H1 (cell line): ENCODE results near the gene TMEM164.

Source experiments
- CHD2 ChIP-seq: IDR thresholded peaks from 2 replicates; pipeline ENCODE4 v1.6.1; 2012; ENCODE audit warnings: low read length, improper control_type of control experiment
- CREB1 ChIP-seq: IDR thresholded peaks from 2 replicates; pipeline ENCODE4 v1.6.1; 2012; ENCODE audit warnings: inconsistent platforms
- EZH2 ChIP-seq: fragments of 200-600 bp; sonication (generic); IDR thresholded peaks from 2 replicates; pipeline ENCODE4 v1.7.1; 2012; ENCODE audit warnings: low read depth, mild to moderate bottlenecking, moderate library complexity, low read length, inconsistent platforms; ENCODE audit not compliant: severe bottlenecking
- MAFK ChIP-seq: IDR thresholded peaks from 2 replicates; pipeline ENCODE4 v1.6.1; 2012; ENCODE audit warnings: low read depth, mild to moderate bottlenecking, improper control_type of control experiment, low read length
- POLR2A ChIP-seq, 2 experiments: IDR thresholded peaks; 1 replicate in 1 of 2; 2 replicates in 1 of 2; pipeline ENCODE4 v1.6.1; 2011; ENCODE audit warnings: low read depth in 2 of 2, low read length in 2 of 2, mild to moderate bottlenecking in 2 of 2; ENCODE audit errors: control extremely low read depth in 1 of 2
- RAD21 ChIP-seq, 2 experiments: IDR thresholded peaks in 1 of 2; conservative IDR thresholded peaks in 1 of 2; 2 replicates each; pipeline ENCODE4 v1.6.1; 2011; ENCODE audit warnings: low read depth in 2 of 2, low read length in 2 of 2, improper control_type of control experiment in 1 of 2, inconsistent platforms in 1 of 2, mild to moderate bottlenecking in 1 of 2, moderate library complexity in 1 of 2
- SP1 ChIP-seq: IDR thresholded peaks from 2 replicates; pipeline ENCODE4 v1.6.1; 2011; ENCODE audit warnings: low read depth, low read length
- TF ChIP-seq, protein P1 (sequence below), 3 experiments: IDR thresholded peaks; 1 replicate in 2 of 3; 2 replicates in 1 of 3; pipeline versions ENCODE4 v1.5.1 to v1.6.1; 2011; ENCODE audit warnings: low read length in 3 of 3, mild to moderate bottlenecking in 3 of 3, inconsistent platforms in 2 of 3, low read depth in 1 of 3, moderate library complexity in 1 of 3; ENCODE audit not compliant: insufficient read depth in 1 of 3; ENCODE audit errors: control extremely low read depth in 1 of 3
- TF ChIP-seq, protein P2 (sequence below): IDR thresholded peaks from 2 replicates; pipeline ENCODE4 v1.6.1; 2012; ENCODE audit warnings: low read length, inconsistent platforms
- TF ChIP-seq, protein P3 (sequence below): IDR thresholded peaks from 2 replicates; pipeline ENCODE4 v1.6.1; 2012; ENCODE audit warnings: inconsistent platforms

DNA sequence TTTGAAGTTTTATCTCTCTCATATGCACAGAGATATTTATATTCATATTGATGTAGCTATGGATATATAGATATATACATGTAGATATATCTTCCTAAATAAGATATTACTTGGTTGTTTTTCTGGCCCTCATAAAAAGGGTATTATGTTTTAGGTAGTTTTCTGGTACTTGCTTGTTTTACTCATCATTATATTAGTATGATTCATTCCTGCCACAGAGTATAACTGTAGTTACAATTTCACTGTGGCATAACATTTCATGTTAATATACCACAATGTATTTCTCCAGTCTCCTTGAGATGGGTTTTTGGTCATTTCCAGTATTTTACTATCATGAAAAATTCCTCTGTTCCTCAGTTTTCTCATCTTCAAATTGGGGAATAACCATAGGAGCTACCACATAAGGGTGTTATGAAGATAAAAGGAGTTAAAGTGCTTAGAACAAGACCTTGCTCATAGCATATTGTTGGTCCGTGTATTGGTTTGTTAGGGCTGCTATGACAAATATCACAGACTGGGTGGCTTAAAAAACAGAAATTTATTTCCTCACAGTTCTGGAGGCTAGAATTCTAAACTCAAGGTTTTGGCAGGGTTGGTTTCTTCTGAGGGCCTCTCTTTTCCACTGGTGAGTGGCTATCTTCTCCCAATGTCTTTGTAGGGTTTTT, 129.7 kb downstream of the TMEM164 start:
- TF ChIP-seq, protein P1, sequence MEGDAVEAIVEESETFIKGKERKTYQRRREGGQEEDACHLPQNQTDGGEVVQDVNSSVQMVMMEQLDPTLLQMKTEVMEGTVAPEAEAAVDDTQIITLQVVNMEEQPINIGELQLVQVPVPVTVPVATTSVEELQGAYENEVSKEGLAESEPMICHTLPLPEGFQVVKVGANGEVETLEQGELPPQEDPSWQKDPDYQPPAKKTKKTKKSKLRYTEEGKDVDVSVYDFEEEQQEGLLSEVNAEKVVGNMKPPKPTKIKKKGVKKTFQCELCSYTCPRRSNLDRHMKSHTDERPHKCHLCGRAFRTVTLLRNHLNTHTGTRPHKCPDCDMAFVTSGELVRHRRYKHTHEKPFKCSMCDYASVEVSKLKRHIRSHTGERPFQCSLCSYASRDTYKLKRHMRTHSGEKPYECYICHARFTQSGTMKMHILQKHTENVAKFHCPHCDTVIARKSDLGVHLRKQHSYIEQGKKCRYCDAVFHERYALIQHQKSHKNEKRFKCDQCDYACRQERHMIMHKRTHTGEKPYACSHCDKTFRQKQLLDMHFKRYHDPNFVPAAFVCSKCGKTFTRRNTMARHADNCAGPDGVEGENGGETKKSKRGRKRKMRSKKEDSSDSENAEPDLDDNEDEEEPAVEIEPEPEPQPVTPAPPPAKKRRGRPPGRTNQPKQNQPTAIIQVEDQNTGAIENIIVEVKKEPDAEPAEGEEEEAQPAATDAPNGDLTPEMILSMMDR (IDR thresholded peaks at IDR 0.05; ENCODE audit: control extremely low read depth in 1 of 3, insufficient read depth in 1 of 3, low read depth in 1 of 3, low read length in 3 of 3) = no peak
- TF ChIP-seq MAFK (no peak), RAD21 (IDR thresholded peaks at IDR 0.05 in 1 of 2, conservative IDR thresholded peaks at IDR 0.05 in 1 of 2; ENCODE audit: low read depth in 2 of 2, low read length in 2 of 2) (no peak), POLR2A (IDR thresholded peaks at IDR 0.05; ENCODE audit: control extremely low read depth in 1 of 2, low read depth in 2 of 2, low read length in 2 of 2) (no peak), CREB1 (no peak), EZH2 (no peak), SP1 (no peak), CHD2 (no peak)
- TF ChIP-seq, protein P2, sequence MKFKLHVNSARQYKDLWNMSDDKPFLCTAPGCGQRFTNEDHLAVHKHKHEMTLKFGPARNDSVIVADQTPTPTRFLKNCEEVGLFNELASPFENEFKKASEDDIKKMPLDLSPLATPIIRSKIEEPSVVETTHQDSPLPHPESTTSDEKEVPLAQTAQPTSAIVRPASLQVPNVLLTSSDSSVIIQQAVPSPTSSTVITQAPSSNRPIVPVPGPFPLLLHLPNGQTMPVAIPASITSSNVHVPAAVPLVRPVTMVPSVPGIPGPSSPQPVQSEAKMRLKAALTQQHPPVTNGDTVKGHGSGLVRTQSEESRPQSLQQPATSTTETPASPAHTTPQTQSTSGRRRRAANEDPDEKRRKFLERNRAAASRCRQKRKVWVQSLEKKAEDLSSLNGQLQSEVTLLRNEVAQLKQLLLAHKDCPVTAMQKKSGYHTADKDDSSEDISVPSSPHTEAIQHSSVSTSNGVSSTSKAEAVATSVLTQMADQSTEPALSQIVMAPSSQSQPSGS = no peak
- TF ChIP-seq, protein P3, sequence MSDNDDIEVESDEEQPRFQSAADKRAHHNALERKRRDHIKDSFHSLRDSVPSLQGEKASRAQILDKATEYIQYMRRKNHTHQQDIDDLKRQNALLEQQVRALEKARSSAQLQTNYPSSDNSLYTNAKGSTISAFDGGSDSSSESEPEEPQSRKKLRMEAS = no peak
